Measurements from ENCODE around the gene GBA2.

- TF ChIP-seq POLR2A (IDR thresholded peaks at IDR 0.05; ENCODE audit: low read depth, low read length) (no peak), POLR2AphosphoS5 (IDR thresholded peaks at IDR 0.05; ENCODE audit: low read depth, low read length) (no peak; the same call in 1 of the 2 replicates), TAF1 (IDR thresholded peaks at IDR 0.05; ENCODE audit: low read depth, low read length) (no peak)
Observed at GRCh38 chr9:35738924-35739323, 10.1 kb downstream of the GBA2 start.
